ENCODE data around the gene ARFGAP3.

GRCh38 chr22:42769574-42770447, 87.3 kb downstream of the ARFGAP3 start:
- no peak for TF ChIP-seq CTCF (conservative IDR thresholded peaks at IDR 0.05; ENCODE audit: low read depth in 2 of 2)
- no peak for TF ChIP-seq EZH2 (IDR thresholded peaks at IDR 0.05; ENCODE audit: low read depth, unreplicated experiment)
- no peak for TF ChIP-seq ZNF462 (CRISPR knock-in tag; IDR thresholded peaks at IDR 0.05)

Data from GM23338 (cell line).